HEK293 (cell line): ENCODE measurements around the gene MEFV.

ENCODE experiments used
- CTCF ChIA-PET: fragments of 350-600 bp; formaldehyde crosslinking; extraction: SDS; loops from one replicate; lab custom pipeline; 2021; ENCODE audit warnings: antibody characterized with exemption; lab: Yijun Ruan, JAX
- POLR2A ChIA-PET: fragments of 300-600 bp; formaldehyde crosslinking; extraction: SDS; loops from one replicate; lab custom pipeline; 2020; ENCODE audit warnings: antibody characterized with exemption, inconsistent platforms; lab: Yijun Ruan, JAX
- H3K27ac ChIP-seq: fragments of 200-500 bp; sonication (Bioruptor generic); 2 replicates; pipeline ENCODE4 v1.5.1; 2014; ENCODE audit warnings: low read depth, low read length, control low read depth, inconsistent platforms; ENCODE audit errors: extremely low read depth
- H3K36me3 ChIP-seq, 2 experiments: fragments of 200-500 bp in 1 of 2; sonication (Bioruptor generic) in 1 of 2; 1 replicate in 1 of 2; 2 replicates in 1 of 2; pipeline ENCODE4 v1.5.1; 2014 to 2017; ENCODE audit warnings: inconsistent platforms in 2 of 2, low read length in 2 of 2; ENCODE audit not compliant: control insufficient read depth in 2 of 2, insufficient read depth in 1 of 2
- H3K4me1 ChIP-seq: fragments of 200-500 bp; sonication (Bioruptor generic); 2 replicates; pipeline ENCODE4 v1.5.1; 2014; ENCODE audit warnings: mild to moderate bottlenecking, low read length, inconsistent platforms; ENCODE audit not compliant: control insufficient read depth, insufficient read depth
- H3K4me3 ChIP-seq: 2 replicates; pipeline ENCODE4 v1.5.1; 2011; ENCODE audit warnings: low read depth, mild to moderate bottlenecking, control low read depth, low read length, moderate library complexity
- H3K9me3 ChIP-seq: fragments of 200-500 bp; sonication (Bioruptor generic); 2 replicates; pipeline ENCODE4 v1.5.1; 2014; ENCODE audit warnings: low read depth, low read length, inconsistent platforms; ENCODE audit not compliant: control insufficient read depth, insufficient read depth
- BCL11A ChIP-seq: fragments of 450-650 bp; formaldehyde crosslinking; IDR thresholded peaks from 2 replicates; pipeline ENCODE4 v1.5.1; 2016; ENCODE audit warnings: low read depth, missing biosample characterization, missing genetic modification characterization
- GLI2 ChIP-seq: fragments of 450-650 bp; formaldehyde crosslinking; IDR thresholded peaks from 2 replicates; pipeline ENCODE4; 2017; ENCODE audit warnings: missing biosample characterization, missing genetic modification characterization, low read depth, borderline replicate concordance
- GLIS2 ChIP-seq: fragments of 450-650 bp; formaldehyde crosslinking; IDR thresholded peaks from 2 replicates; pipeline ENCODE4 v1.5.1; 2016; ENCODE audit warnings: missing biosample characterization, missing genetic modification characterization
- MEIS1 ChIP-seq: sonication (generic); formaldehyde crosslinking; IDR thresholded peaks from 2 replicates; pipeline ENCODE4 v1.8.1; 2022; ENCODE audit warnings: missing genetic modification reagents, mild to moderate bottlenecking, borderline replicate concordance
- SP7 ChIP-seq: fragments of 450-650 bp; formaldehyde crosslinking; IDR thresholded peaks from 2 replicates; pipeline ENCODE4 v1.5.1; 2016; ENCODE audit warnings: missing biosample characterization, missing genetic modification characterization
- ZBTB6 ChIP-seq: fragments of 450-650 bp; formaldehyde crosslinking; IDR thresholded peaks from 2 replicates; pipeline ENCODE4 v1.5.1; 2017; ENCODE audit warnings: missing biosample characterization, missing genetic modification characterization
- ZBTB8A ChIP-seq: fragments of 450-650 bp; formaldehyde crosslinking; IDR thresholded peaks from 2 replicates; pipeline ENCODE4 v1.5.1; 2016; ENCODE audit warnings: missing biosample characterization, missing genetic modification characterization
- ZNF10 ChIP-seq: fragments of 450-650 bp; formaldehyde crosslinking; IDR thresholded peaks from 2 replicates; pipeline ENCODE4 v1.5.1; 2017; ENCODE audit warnings: missing biosample characterization, missing genetic modification characterization
- ZNF112 ChIP-seq: fragments of 450-650 bp; formaldehyde crosslinking; IDR thresholded peaks from 2 replicates; pipeline ENCODE4 v1.5.0; 2017; ENCODE audit warnings: missing biosample characterization, missing genetic modification characterization
- ZNF202 ChIP-seq: fragments of 450-650 bp; formaldehyde crosslinking; IDR thresholded peaks from 2 replicates; pipeline ENCODE4 v1.5.1; 2016; ENCODE audit warnings: missing biosample characterization, missing genetic modification characterization, borderline replicate concordance
- ZNF23 ChIP-seq: fragments of 450-650 bp; formaldehyde crosslinking; IDR thresholded peaks from 2 replicates; pipeline ENCODE4 v1.5.1; 2016; ENCODE audit warnings: missing biosample characterization, missing genetic modification characterization, borderline replicate concordance
- ZNF24 ChIP-seq: fragments of 450-650 bp; formaldehyde crosslinking; IDR thresholded peaks from 2 replicates; pipeline ENCODE4 v1.5.1; 2016; ENCODE audit warnings: missing biosample characterization, missing genetic modification characterization
- ZNF354C ChIP-seq: fragments of 450-650 bp; formaldehyde crosslinking; IDR thresholded peaks from 2 replicates; pipeline ENCODE4 v1.5.1; 2016; ENCODE audit warnings: missing biosample characterization, missing genetic modification characterization, low read depth, borderline replicate concordance
- ZNF391 ChIP-seq: fragments of 450-650 bp; formaldehyde crosslinking; IDR thresholded peaks from 2 replicates; pipeline ENCODE4 v1.5.1; 2016; ENCODE audit warnings: low read depth, missing biosample characterization, missing genetic modification characterization, borderline replicate concordance
- ZNF473 ChIP-seq: fragments of 450-650 bp; formaldehyde crosslinking; IDR thresholded peaks from 2 replicates; pipeline ENCODE4 v1.5.1; 2017; ENCODE audit warnings: missing biosample characterization, missing genetic modification characterization
- ZNF48 ChIP-seq: fragments of 450-650 bp; formaldehyde crosslinking; IDR thresholded peaks from 2 replicates; pipeline ENCODE4 v1.5.1; 2016; ENCODE audit warnings: missing biosample characterization, missing genetic modification characterization
- ZNF548 ChIP-seq: fragments of 450-650 bp; formaldehyde crosslinking; IDR thresholded peaks from 2 replicates; pipeline ENCODE4 v1.5.1; 2016; ENCODE audit warnings: missing biosample characterization, missing genetic modification characterization
- ZNF558 ChIP-seq: fragments of 450-650 bp; formaldehyde crosslinking; IDR thresholded peaks from 2 replicates; pipeline ENCODE4 v1.5.1; 2016; ENCODE audit warnings: missing biosample characterization, missing genetic modification characterization
- ZNF580 ChIP-seq: fragments of 450-650 bp; formaldehyde crosslinking; IDR thresholded peaks from 2 replicates; pipeline ENCODE4 v1.5.1; 2016; ENCODE audit warnings: missing biosample characterization, missing genetic modification characterization
- ZNF701 ChIP-seq: fragments of 450-650 bp; formaldehyde crosslinking; IDR thresholded peaks from 2 replicates; pipeline ENCODE4 v1.5.1; 2016; ENCODE audit warnings: missing biosample characterization, missing genetic modification characterization
- ZNF830 ChIP-seq: fragments of 450-650 bp; IDR thresholded peaks from 2 replicates; pipeline ENCODE4 v1.5.0; 2018; ENCODE audit warnings: missing biosample characterization, missing genetic modification characterization, low read depth, mild to moderate bottlenecking, moderate library complexity
- TF ChIP-seq, protein P1 (sequence below): fragments of 450-650 bp; formaldehyde crosslinking; IDR thresholded peaks from 2 replicates; pipeline ENCODE4 v1.5.1; 2017; ENCODE audit warnings: missing biosample characterization, missing genetic modification characterization

Gene MEFV

GRCh38 chr16:3214904-3215600 lies 41.4 kb downstream of the MEFV start:
- TF ChIP-seq, protein P1, sequence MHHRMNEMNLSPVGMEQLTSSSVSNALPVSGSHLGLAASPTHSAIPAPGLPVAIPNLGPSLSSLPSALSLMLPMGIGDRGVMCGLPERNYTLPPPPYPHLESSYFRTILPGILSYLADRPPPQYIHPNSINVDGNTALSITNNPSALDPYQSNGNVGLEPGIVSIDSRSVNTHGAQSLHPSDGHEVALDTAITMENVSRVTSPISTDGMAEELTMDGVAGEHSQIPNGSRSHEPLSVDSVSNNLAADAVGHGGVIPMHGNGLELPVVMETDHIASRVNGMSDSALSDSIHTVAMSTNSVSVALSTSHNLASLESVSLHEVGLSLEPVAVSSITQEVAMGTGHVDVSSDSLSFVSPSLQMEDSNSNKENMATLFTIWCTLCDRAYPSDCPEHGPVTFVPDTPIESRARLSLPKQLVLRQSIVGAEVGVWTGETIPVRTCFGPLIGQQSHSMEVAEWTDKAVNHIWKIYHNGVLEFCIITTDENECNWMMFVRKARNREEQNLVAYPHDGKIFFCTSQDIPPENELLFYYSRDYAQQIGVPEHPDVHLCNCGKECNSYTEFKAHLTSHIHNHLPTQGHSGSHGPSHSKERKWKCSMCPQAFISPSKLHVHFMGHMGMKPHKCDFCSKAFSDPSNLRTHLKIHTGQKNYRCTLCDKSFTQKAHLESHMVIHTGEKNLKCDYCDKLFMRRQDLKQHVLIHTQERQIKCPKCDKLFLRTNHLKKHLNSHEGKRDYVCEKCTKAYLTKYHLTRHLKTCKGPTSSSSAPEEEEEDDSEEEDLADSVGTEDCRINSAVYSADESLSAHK (tag by site-specific recombination): no peak
- TF ChIP-seq MEIS1: no peak
- no peak for TF ChIP-seq ZBTB8A
- no peak for TF ChIP-seq ZNF48 (tag by site-specific recombination)
- TF ChIP-seq ZNF580 (tag by site-specific recombination): no peak
- TF ChIP-seq ZNF391 (tag by site-specific recombination): no peak
- TF ChIP-seq ZNF354C: no peak
- TF ChIP-seq ZNF24: no peak
- Histone ChIP-seq H3K9me3 (no peaks in the 10 kb centered on the region), H3K4me1 (no peaks in the 10 kb centered on the region), H3K36me3 (no peaks in the 10 kb centered on the region), H3K4me3 (no peak overlapping the region), H3K27ac (no peak overlapping the region)
- POLR2A ChIA-PET: no interaction called here
- CTCF ChIA-PET: no interaction called here

DNA sequence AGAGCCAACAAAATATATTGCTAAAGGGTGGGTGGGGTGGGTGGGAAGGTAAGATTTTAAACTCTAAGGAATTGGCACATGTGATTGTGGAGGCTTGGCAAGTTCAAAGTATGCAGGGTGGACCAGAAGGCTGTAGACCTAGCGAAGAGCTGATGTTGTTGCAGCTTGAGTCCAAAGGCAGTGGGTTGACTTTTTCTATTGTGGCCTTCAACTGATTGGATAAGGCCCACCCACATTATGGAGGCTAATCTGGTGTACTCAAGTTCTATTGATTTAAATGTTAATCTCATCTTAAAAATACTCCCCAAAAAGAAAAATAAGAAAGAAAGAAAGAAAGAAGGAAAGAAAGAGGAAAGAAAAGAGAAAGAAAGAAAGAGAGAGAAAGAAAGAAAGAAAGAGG lies 43.9 kb downstream of the MEFV start:
- CTCF ChIA-PET: no interaction called here
- no peak overlapping the region for H3K27ac ChIP-seq
- TF ChIP-seq ZNF701 (tag by site-specific recombination): no peak
- no peak for TF ChIP-seq ZNF548 (tag by site-specific recombination)
- peak; percentile 95 for TF ChIP-seq ZNF10 (tag by site-specific recombination)
- POLR2A ChIA-PET: no interaction called here
- no peaks in the 10 kb centered on the region for H3K4me1 ChIP-seq
- no peak overlapping the region for H3K4me3 ChIP-seq
- H3K36me3 ChIP-seq: no peaks in the 10 kb centered on the region
- no peaks in the 10 kb centered on the region for H3K9me3 ChIP-seq

DNA sequence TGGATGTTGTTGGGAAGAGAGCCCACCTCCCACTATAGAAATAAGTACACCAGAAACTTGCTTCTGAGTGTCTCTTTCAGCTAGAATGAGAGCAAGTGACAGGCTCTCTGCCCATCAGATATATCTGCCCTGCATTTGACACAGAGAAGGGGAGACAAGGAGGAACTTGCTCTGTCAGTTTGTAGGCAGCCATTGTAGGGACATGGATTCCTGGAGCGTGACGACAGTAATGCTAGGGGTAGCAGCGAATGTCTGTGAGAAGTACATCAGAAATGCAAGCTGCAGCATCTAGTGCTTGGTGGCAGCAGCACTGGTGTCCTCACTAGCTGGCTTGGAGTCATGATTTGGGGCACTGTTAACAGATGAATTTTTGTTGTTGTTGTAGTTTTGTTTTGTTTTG lies 44.4 kb downstream of the MEFV start:
- no peaks in the 10 kb centered on the region for H3K9me3 ChIP-seq
- H3K36me3 ChIP-seq: no peaks in the 10 kb centered on the region
- no peak overlapping the region for H3K4me3 ChIP-seq
- CTCF ChIA-PET: no interaction called here
- TF ChIP-seq, protein P1 (tag by site-specific recombination): no peak
- TF ChIP-seq ZNF830 (no peak), GLI2 (tag by site-specific recombination) (no peak), ZNF23 (tag by site-specific recombination) (no peak), ZNF112 (tag by site-specific recombination) (no peak), ZNF473 (tag by site-specific recombination) (no peak), ZNF202 (tag by site-specific recombination) (no peak), ZBTB6 (tag by site-specific recombination) (no peak), GLIS2 (no peak), ZNF558 (tag by site-specific recombination) (no peak), BCL11A (tag by site-specific recombination) (no peak), SP7 (tag by site-specific recombination) (no peak)
- TF ChIP-seq, all 188 proteins: peak for 0
- no peaks in the 10 kb centered on the region for H3K4me1 ChIP-seq
- POLR2A ChIA-PET: no interaction called here
- H3K27ac ChIP-seq: no peak overlapping the region
